Neural cell (in vitro differentiated cells): ENCODE data around the gene CNST.

ENCODE experiments used
- CTCF ChIP-seq: fragments of 450-650 bp; IDR thresholded peaks from 2 replicates; pipeline ENCODE4 v1.5.1; 2014; ENCODE audit warnings: antibody characterized with exemption, mild to moderate bottlenecking, moderate library complexity; ENCODE audit not compliant: poor library complexity, severe bottlenecking
- EP300 ChIP-seq: fragments of 450-650 bp; conservative IDR thresholded peaks from 2 replicates; pipeline ENCODE4 v1.6.1; 2014; ENCODE audit warnings: antibody characterized with exemption, mild to moderate bottlenecking, moderate library complexity; ENCODE audit not compliant: poor library complexity, severe bottlenecking
- EZH2 ChIP-seq: fragments of 200-600, 300-800 bp; shearing (Covaris generic), sonication (generic); IDR thresholded peaks from 2 replicates; pipeline ENCODE4 v1.6.1; 2014; ENCODE audit warnings: antibody characterized with exemption, low read length, borderline replicate concordance, mild to moderate bottlenecking; ENCODE audit not compliant: insufficient read depth, poor library complexity, severe bottlenecking
- MXI1 ChIP-seq: fragments of 450-650 bp; conservative IDR thresholded peaks from 2 replicates; pipeline ENCODE4 v1.6.1; 2014; ENCODE audit warnings: antibody characterized with exemption, mild to moderate bottlenecking; ENCODE audit not compliant: poor library complexity, severe bottlenecking
- POLR2AphosphoS5 ChIP-seq: IDR thresholded peaks from 2 replicates; pipeline ENCODE4 v1.6.1; 2012
- RAD21 ChIP-seq: fragments of 450-650 bp; conservative IDR thresholded peaks from 2 replicates; pipeline ENCODE4 v1.6.1; 2014; ENCODE audit warnings: antibody characterized with exemption, mild to moderate bottlenecking, moderate library complexity
- SMC3 ChIP-seq: fragments of 450-650 bp; conservative IDR thresholded peaks from 2 replicates; pipeline ENCODE4 v1.6.1; 2014; ENCODE audit warnings: antibody characterized with exemption, mild to moderate bottlenecking, moderate library complexity; ENCODE audit not compliant: poor library complexity

GRCh38 chr1:246667773-246668172 lies 101.5 kb downstream of the CNST start:
- no peak for TF ChIP-seq CTCF
- no peak for TF ChIP-seq POLR2AphosphoS5
- TF ChIP-seq EZH2: no peak
- no peak for TF ChIP-seq MXI1
- no peak for TF ChIP-seq RAD21
- TF ChIP-seq SMC3: no peak
- TF ChIP-seq EP300: no peak
